ENCODE data around the gene MRFAP1L1. TPM values are rescaled to one million over a fixed set of nuclear protein-coding genes. Genes with fewer than 3 reads are reported as not detected.

Gene MRFAP1L1
- total and polyA plus RNA-seq, 2 donors (not counting 3 experiments of a cell fraction or from before 2014, with no cell fraction given), result 28.7 to 42.0 TPM

GRCh38 chr4:6730603-6731317 is 21.1 kb upstream of the MRFAP1L1 start:
- Histone ChIP-seq H3K79me2 (ENCODE audit: control insufficient read depth, insufficient read depth, low read length) (no peaks in the 10 kb centered on the region), H3K9ac (replicated peaks; ENCODE audit: extremely low read depth, insufficient read depth, low read length) (no peak overlapping the region), H4K20me1 (replicated peaks; ENCODE audit: control insufficient read depth, extremely low read depth, insufficient read depth, low read length) (no peaks in the 10 kb centered on the region), H3K36me3 (ENCODE audit: control insufficient read depth in 2 of 2, extremely low read depth in 1 of 2, insufficient read depth in 2 of 2, low read length in 2 of 2) (no peaks in the 10 kb centered on the region), H3K4me3 (replicated peaks in 1 of 3; ENCODE audit: insufficient read depth in 1 of 3, low read depth in 1 of 3, low read length in 3 of 3) (no peak overlapping the region), H3K27me3 (ENCODE audit: control insufficient read depth in 2 of 2, insufficient read depth in 2 of 2, low read length in 2 of 2) (no peaks in the 10 kb centered on the region), H3K9me3 (replicated peaks; ENCODE audit: control insufficient read depth, insufficient read depth, low read length) (no peaks in the 10 kb centered on the region), H3K4me2 (ENCODE audit: insufficient read depth, low read length) (no peak overlapping the region), H3K9me1 (replicated peaks; ENCODE audit: control insufficient read depth, extremely low read depth, insufficient read depth, low read length) (no peaks in the 10 kb centered on the region), H3K27ac (ENCODE audit: insufficient read depth, low read depth, low read length) (no peak overlapping the region), H3K4me1 (ENCODE audit: control insufficient read depth, extremely low read depth, insufficient read depth, low read length) (peaks cover 3% of the 10 kb centered on the region), H2AFZ (ENCODE audit: low read depth, low read length) (no peak overlapping the region)
- dilution Hi-C loops (cut with MboI; ENCODE audit: extremely low pct_ligation_motif_present, low sequenced_read_pairs) (no loop called here), intact Hi-C loops (cut with micrococcal nuclease) (no loop called here)
- no peak for FAIRE-seq
- TF ChIP-seq MYC (IDR thresholded peaks at IDR 0.05; ENCODE audit: low read depth, low read length), result no peak
- no peak for TF ChIP-seq GATA2 (IDR thresholded peaks at IDR 0.05; ENCODE audit: insufficient read depth, insufficient read length, low read depth, low read length)
- no peak for TF ChIP-seq JUN (IDR thresholded peaks at IDR 0.05; ENCODE audit: borderline replicate concordance, insufficient read depth, insufficient read length, low read depth)
- TF ChIP-seq FOS (IDR thresholded peaks at IDR 0.05; ENCODE audit: borderline replicate concordance, insufficient read depth, low read length), result no peak
- TF ChIP-seq EZH2 (IDR thresholded peaks at IDR 0.05; ENCODE audit: borderline replicate concordance, low read depth, low read length, severe bottlenecking), result no peak
- no peak for TF ChIP-seq POLR2A (IDR thresholded peaks at IDR 0.05; ENCODE audit: low read depth, low read length)
- TF ChIP-seq MAX (IDR thresholded peaks at IDR 0.05; ENCODE audit: insufficient read depth, insufficient read length), result no peak
- TF ChIP-seq POLR2AphosphoS5 (IDR thresholded peaks at IDR 0.05; ENCODE audit: insufficient read depth, low read depth, low read length), result no peak
- no peak for TF ChIP-seq CTCF (IDR thresholded peaks at IDR 0.05; ENCODE audit: extremely low read depth in 1 of 2, insufficient read depth in 1 of 2, low read depth in 1 of 2, low read length in 2 of 2)
- CTCF ChIA-PET, result interaction anchor here (1.0 to 2.9 kb wide), 4 partner anchors 10 to 244 kb away, joined by 3 to 15 read pairs (median 5); no protein-coding TSS in a partner anchor
- POLR2A ChIA-PET, result no interaction called here
- no TSS peak for BruUV-seq (replicated peaks)
- no peak for DNase-seq (ENCODE audit: low read depth, low spot score)

All from endothelial cell of umbilical vein (primary cell).